ENCODE data around the gene SMR3A. TPM values are rescaled to one million over a fixed set of nuclear protein-coding genes. Genes with fewer than 3 reads are reported as not detected.

The SMR3A gene
- polyA plus RNA-seq, 2 donors: not detected

- H3K27me3 ChIP-seq (ENCODE audit: control insufficient read depth in 1 of 2, insufficient read depth in 2 of 2, low read length in 2 of 2): no peaks in the 10 kb centered on the region
- H3K4me1 ChIP-seq (ENCODE audit: control insufficient read depth in 2 of 2, insufficient read depth in 2 of 2, low read length in 1 of 2): no peaks in the 10 kb centered on the region
- WGBS, 2 donors: 60 to 73% methylated on average over 6 of the region's 6 CpGs
- H3K9me3 ChIP-seq (ENCODE audit: control insufficient read depth in 2 of 2, insufficient read depth in 1 of 2, low read depth in 1 of 2, low read length in 1 of 2): no peaks in the 10 kb centered on the region
- no peak overlapping the region for H3K27ac ChIP-seq (ENCODE audit: low read depth in 2 of 2, low read length in 1 of 2)
- H3K4me3 ChIP-seq (ENCODE audit: low read depth in 1 of 2, low read length in 2 of 2): no peak overlapping the region
- H3K36me3 ChIP-seq (ENCODE audit: control insufficient read depth in 2 of 2, insufficient read depth in 2 of 2, low read length in 1 of 2): no peaks in the 10 kb centered on the region
Observed at GRCh38 chr4:70405765-70406164, 45.2 kb downstream of the SMR3A start.

Other genes with a start within 250 kb of the SMR3A start
- gene PRR27, start 206.5 kb upstream of the SMR3A start, polyA plus RNA-seq: not detected
- under 1 TPM in 1 of 2 donors, not detected in 1; 0.08 TPM for gene ODAM, start 165.0 kb upstream of the SMR3A start, polyA plus RNA-seq
- gene FDCSP, start 134.6 kb upstream of the SMR3A start, polyA plus RNA-seq: under 1 TPM; 0.29 to 0.75 TPM
- gene CSN3, start 118.2 kb upstream of the SMR3A start, polyA plus RNA-seq: not detected
- gene CABS1, start 25.8 kb upstream of the SMR3A start, polyA plus RNA-seq: not detected
- not detected for gene SMR3B, start 22.4 kb downstream of the SMR3A start, polyA plus RNA-seq
- gene OPRPN, start 37.2 kb downstream of the SMR3A start, polyA plus RNA-seq: not detected
- not detected for gene MUC7, start 111.4 kb downstream of the SMR3A start, polyA plus RNA-seq
- gene AMTN, start 157.8 kb downstream of the SMR3A start, polyA plus RNA-seq: under 1 TPM; 0.09 to 0.47 TPM
- gene AMBN, start 231.5 kb downstream of the SMR3A start, polyA plus RNA-seq: not detected

Measured in esophagus (tissue), 2 donors.